HEK293 (cell line): ENCODE results near the gene SLC35E3.

Source experiments
- CTCF ChIA-PET: fragments of 350-600 bp; formaldehyde crosslinking; extraction: SDS; loops from one replicate; lab custom pipeline; 2021; ENCODE audit warnings: antibody characterized with exemption; lab: Yijun Ruan, JAX
- POLR2A ChIA-PET: fragments of 300-600 bp; formaldehyde crosslinking; extraction: SDS; loops from one replicate; lab custom pipeline; 2020; ENCODE audit warnings: antibody characterized with exemption, inconsistent platforms; lab: Yijun Ruan, JAX
- H3K27ac ChIP-seq: fragments of 200-500 bp; sonication (Bioruptor generic); 2 replicates; pipeline ENCODE4 v1.5.1; 2014; ENCODE audit warnings: low read depth, low read length, control low read depth, inconsistent platforms; ENCODE audit errors: extremely low read depth
- H3K36me3 ChIP-seq, 2 experiments: fragments of 200-500 bp in 1 of 2; sonication (Bioruptor generic) in 1 of 2; 1 replicate in 1 of 2; 2 replicates in 1 of 2; pipeline ENCODE4 v1.5.1; 2014 to 2017; ENCODE audit warnings: inconsistent platforms in 2 of 2, low read length in 2 of 2; ENCODE audit not compliant: control insufficient read depth in 2 of 2, insufficient read depth in 1 of 2
- H3K4me1 ChIP-seq: fragments of 200-500 bp; sonication (Bioruptor generic); 2 replicates; pipeline ENCODE4 v1.5.1; 2014; ENCODE audit warnings: mild to moderate bottlenecking, low read length, inconsistent platforms; ENCODE audit not compliant: control insufficient read depth, insufficient read depth
- H3K4me3 ChIP-seq: 2 replicates; pipeline ENCODE4 v1.5.1; 2011; ENCODE audit warnings: low read depth, mild to moderate bottlenecking, control low read depth, low read length, moderate library complexity
- H3K9me3 ChIP-seq: fragments of 200-500 bp; sonication (Bioruptor generic); 2 replicates; pipeline ENCODE4 v1.5.1; 2014; ENCODE audit warnings: low read depth, low read length, inconsistent platforms; ENCODE audit not compliant: control insufficient read depth, insufficient read depth
- GLI2 ChIP-seq: fragments of 450-650 bp; formaldehyde crosslinking; IDR thresholded peaks from 2 replicates; pipeline ENCODE4; 2017; ENCODE audit warnings: missing biosample characterization, missing genetic modification characterization, low read depth, borderline replicate concordance
- HOXA7 ChIP-seq: sonication (generic); formaldehyde crosslinking; IDR thresholded peaks from 2 replicates; pipeline ENCODE4 v1.8.1; 2022; ENCODE audit warnings: missing genetic modification reagents, borderline replicate concordance
- KLF1 ChIP-seq: fragments of 450-650 bp; formaldehyde crosslinking; IDR thresholded peaks from 2 replicates; pipeline ENCODE4 v1.5.1; 2016; ENCODE audit warnings: missing biosample characterization, missing genetic modification characterization
- SCRT2 ChIP-seq: fragments of 450-650 bp; formaldehyde crosslinking; IDR thresholded peaks from 2 replicates; pipeline ENCODE4 v1.5.1; 2016; ENCODE audit warnings: missing biosample characterization, missing genetic modification characterization
- YY2 ChIP-seq: fragments of 450-650 bp; formaldehyde crosslinking; IDR thresholded peaks from 2 replicates; pipeline ENCODE4 v1.5.1; 2016; ENCODE audit warnings: missing biosample characterization, missing genetic modification characterization
- ZNF138 ChIP-seq: fragments of 450-650 bp; formaldehyde crosslinking; IDR thresholded peaks from 2 replicates; pipeline ENCODE4 v1.5.1; 2016; ENCODE audit warnings: missing biosample characterization, missing genetic modification characterization, borderline replicate concordance
- ZNF174 ChIP-seq: fragments of 450-650 bp; formaldehyde crosslinking; IDR thresholded peaks from 2 replicates; pipeline ENCODE4 v1.5.0; 2017; ENCODE audit warnings: missing biosample characterization, mild to moderate bottlenecking, missing genetic modification characterization
- ZNF223 ChIP-seq: fragments of 450-650 bp; formaldehyde crosslinking; IDR thresholded peaks from 2 replicates; pipeline ENCODE4 v1.5.1; 2016; ENCODE audit warnings: missing biosample characterization, missing genetic modification characterization
- ZNF266 ChIP-seq: fragments of 450-650 bp; formaldehyde crosslinking; IDR thresholded peaks from 2 replicates; pipeline ENCODE4 v1.5.1; 2016; ENCODE audit warnings: missing biosample characterization, missing genetic modification characterization, low read depth
- ZNF510 ChIP-seq: fragments of 450-650 bp; formaldehyde crosslinking; IDR thresholded peaks from 2 replicates; pipeline ENCODE4 v1.5.1; 2018; ENCODE audit warnings: mild to moderate bottlenecking, missing genetic modification characterization, missing biosample characterization; ENCODE audit not compliant: insufficient replicate concordance
- ZNF561 ChIP-seq: fragments of 450-650 bp; IDR thresholded peaks from 2 replicates; pipeline ENCODE4 v1.5.1; 2018; ENCODE audit warnings: missing biosample characterization, missing genetic modification characterization, borderline replicate concordance
- ZNF600 ChIP-seq: fragments of 450-650 bp; formaldehyde crosslinking; IDR thresholded peaks from 2 replicates; pipeline ENCODE4 v1.5.1; 2016; ENCODE audit warnings: missing biosample characterization, missing genetic modification characterization
- ZNF654 ChIP-seq: fragments of 450-650 bp; formaldehyde crosslinking; IDR thresholded peaks from 2 replicates; pipeline ENCODE4 v1.5.1; 2016; ENCODE audit warnings: low read depth, missing biosample characterization, missing genetic modification characterization
- ZNF701 ChIP-seq: fragments of 450-650 bp; formaldehyde crosslinking; IDR thresholded peaks from 2 replicates; pipeline ENCODE4 v1.5.1; 2016; ENCODE audit warnings: missing biosample characterization, missing genetic modification characterization
- ZNF76 ChIP-seq: fragments of 450-650 bp; formaldehyde crosslinking; IDR thresholded peaks from 2 replicates; pipeline ENCODE4; 2016; ENCODE audit warnings: low read depth, missing biosample characterization, missing genetic modification characterization, borderline replicate concordance
- TF ChIP-seq, protein P1 (sequence below): fragments of 450-650 bp; formaldehyde crosslinking; IDR thresholded peaks from 2 replicates; pipeline ENCODE4 v1.5.1; 2016; ENCODE audit warnings: missing biosample characterization, missing genetic modification characterization
- TF ChIP-seq, protein P2 (sequence below): fragments of 450-650 bp; formaldehyde crosslinking; IDR thresholded peaks from 2 replicates; pipeline ENCODE4 v1.5.1; 2016; ENCODE audit warnings: missing biosample characterization, missing genetic modification characterization

SLC35E3 gene

DNA sequence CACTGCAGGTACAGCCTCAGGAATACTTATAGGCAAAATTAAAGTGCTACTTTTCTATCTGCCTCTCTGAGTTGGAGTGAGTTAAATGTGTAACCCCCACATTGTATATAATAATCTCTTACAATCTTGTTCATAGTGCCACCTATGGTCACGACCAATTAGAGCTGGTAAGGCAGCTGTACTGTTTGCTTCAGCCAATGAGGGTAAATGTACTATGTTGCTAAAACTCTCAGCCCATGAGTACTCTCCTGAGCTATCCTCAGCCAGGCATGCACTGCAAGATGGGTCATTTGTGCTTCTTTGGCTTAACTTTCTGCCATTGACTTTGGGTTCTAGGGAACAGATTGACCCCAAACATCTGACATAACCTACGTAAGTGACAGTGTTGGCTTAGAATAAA is 47.0 kb downstream of the SLC35E3 start (continued):
- TF ChIP-seq ZNF701 (tag by site-specific recombination), result no peak

DNA sequence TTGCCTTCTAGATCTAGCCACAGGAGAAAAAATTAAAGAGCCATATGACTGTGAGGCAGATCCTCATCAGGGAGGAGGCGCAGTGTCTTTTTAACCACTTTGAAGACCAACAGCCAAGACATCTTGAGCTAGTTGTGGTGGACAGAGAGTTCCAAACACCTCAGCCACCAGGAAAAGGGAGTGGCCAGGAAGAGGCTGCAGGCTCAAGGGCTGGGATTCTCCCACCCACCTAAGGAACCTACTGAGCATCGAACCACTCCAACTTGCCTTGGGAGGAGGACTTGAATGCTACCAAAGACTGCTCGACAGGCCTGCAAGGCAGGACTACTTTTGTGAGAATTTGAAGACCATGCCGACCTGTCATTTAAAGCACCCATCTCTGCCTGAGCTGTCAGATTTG is 47.5 kb downstream of the SLC35E3 start:
- ChIA-PET CTCF (interaction anchor here (0.7 kb wide), 1 partner anchor 142 kb away, joined by 3 read pairs; no protein-coding TSS in a partner anchor), POLR2A (interaction anchor here (1.4 kb wide), 1 partner anchor 51 kb away, joined by 3 read pairs; no protein-coding TSS in a partner anchor)
- Histone ChIP-seq H3K4me1 (no peaks in the 10 kb centered on the region), H3K27ac (no peak overlapping the region), H3K4me3 (no peak overlapping the region), H3K9me3 (no peaks in the 10 kb centered on the region), H3K36me3 (no peaks in the 10 kb centered on the region)
- TF ChIP-seq, protein P1, sequence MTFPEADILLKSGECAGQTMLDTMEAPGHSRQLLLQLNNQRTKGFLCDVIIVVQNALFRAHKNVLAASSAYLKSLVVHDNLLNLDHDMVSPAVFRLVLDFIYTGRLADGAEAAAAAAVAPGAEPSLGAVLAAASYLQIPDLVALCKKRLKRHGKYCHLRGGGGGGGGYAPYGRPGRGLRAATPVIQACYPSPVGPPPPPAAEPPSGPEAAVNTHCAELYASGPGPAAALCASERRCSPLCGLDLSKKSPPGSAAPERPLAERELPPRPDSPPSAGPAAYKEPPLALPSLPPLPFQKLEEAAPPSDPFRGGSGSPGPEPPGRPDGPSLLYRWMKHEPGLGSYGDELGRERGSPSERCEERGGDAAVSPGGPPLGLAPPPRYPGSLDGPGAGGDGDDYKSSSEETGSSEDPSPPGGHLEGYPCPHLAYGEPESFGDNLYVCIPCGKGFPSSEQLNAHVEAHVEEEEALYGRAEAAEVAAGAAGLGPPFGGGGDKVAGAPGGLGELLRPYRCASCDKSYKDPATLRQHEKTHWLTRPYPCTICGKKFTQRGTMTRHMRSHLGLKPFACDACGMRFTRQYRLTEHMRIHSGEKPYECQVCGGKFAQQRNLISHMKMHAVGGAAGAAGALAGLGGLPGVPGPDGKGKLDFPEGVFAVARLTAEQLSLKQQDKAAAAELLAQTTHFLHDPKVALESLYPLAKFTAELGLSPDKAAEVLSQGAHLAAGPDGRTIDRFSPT (tag by site-specific recombination), result no peak
- TF ChIP-seq, protein P2, sequence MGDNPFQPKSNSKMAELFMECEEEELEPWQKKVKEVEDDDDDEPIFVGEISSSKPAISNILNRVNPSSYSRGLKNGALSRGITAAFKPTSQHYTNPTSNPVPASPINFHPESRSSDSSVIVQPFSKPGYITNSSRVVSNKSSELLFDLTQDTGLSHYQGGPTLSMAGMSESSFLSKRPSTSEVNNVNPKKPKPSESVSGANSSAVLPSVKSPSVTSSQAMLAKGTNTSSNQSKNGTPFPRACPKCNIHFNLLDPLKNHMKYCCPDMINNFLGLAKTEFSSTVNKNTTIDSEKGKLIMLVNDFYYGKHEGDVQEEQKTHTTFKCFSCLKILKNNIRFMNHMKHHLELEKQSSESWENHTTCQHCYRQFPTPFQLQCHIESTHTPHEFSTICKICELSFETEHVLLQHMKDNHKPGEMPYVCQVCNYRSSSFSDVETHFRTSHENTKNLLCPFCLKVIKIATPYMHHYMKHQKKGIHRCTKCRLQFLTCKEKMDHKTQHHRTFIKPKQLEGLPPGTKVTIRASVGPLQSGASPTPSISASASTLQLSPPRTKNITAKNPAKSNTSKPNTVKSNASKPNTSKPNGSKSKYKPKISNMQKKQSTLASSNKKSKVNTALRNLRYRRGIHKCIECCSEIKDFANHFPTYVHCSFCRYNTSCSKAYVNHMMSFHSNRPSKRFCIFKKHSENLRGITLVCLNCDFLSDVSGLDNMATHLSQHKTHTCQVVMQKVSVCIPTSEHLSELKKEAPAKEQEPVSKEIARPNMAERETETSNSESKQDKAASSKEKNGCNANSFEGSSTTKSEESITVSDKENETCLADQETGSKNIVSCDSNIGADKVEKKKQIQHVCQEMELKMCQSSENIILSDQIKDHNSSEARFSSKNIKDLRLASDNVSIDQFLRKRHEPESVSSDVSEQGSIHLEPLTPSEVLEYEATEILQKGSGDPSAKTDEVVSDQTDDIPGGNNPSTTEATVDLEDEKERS (tag by site-specific recombination), result no peak
- TF ChIP-seq ZNF76 (tag by site-specific recombination) (no peak), KLF1 (no peak), ZNF510 (tag by site-specific recombination) (no peak)

GRCh38 chr12:68793975-68794652 is 48.1 kb downstream of the SLC35E3 start:
- CTCF ChIA-PET, result no interaction called here
- Histone ChIP-seq H3K9me3 (no peaks in the 10 kb centered on the region), H3K27ac (no peak overlapping the region), H3K4me1 (no peaks in the 10 kb centered on the region), H3K4me3 (no peak overlapping the region), H3K36me3 (no peaks in the 10 kb centered on the region)
- POLR2A ChIA-PET, result interaction anchor here (1.0 to 1.4 kb wide), 2 partner anchors 9 to 51 kb away, joined by 3 read pairs; no protein-coding TSS in a partner anchor
- TF ChIP-seq YY2 (tag by site-specific recombination), result no peak
- no peak for TF ChIP-seq ZNF223 (tag by site-specific recombination)
- TF ChIP-seq ZNF561 (tag by site-specific recombination), result no peak
- no peak for TF ChIP-seq ZNF266 (tag by site-specific recombination)
- TF ChIP-seq HOXA7 (CRISPR knock-in tag), result no peak
- no peak for TF ChIP-seq ZNF654 (tag by site-specific recombination)
- no peak for TF ChIP-seq ZNF138 (tag by site-specific recombination)
- TF ChIP-seq ZNF174 (tag by site-specific recombination), result no peak
- TF ChIP-seq ZNF600, result no peak
- no peak for TF ChIP-seq SCRT2 (tag by site-specific recombination)
- TF ChIP-seq GLI2 (tag by site-specific recombination), result no peak
- TF ChIP-seq, all 188 proteins: peak for 0
